Body of pancreas (tissue), 4 donors: Measurements from ENCODE around the gene ASAP2. TPM values are rescaled to one million over a fixed set of nuclear protein-coding genes. Genes with fewer than 3 reads are reported as not detected.

ENCODE experiments used
- ATAC-seq: fragments of 150-250 bp; one replicate; pipeline ENCODE4 v1.9.1; 2016
- DNase-seq, 4 donors: peaks; one replicate each; pipeline ENCODE4 v3.0.0-alpha.2; 2019
- H3K27ac ChIP-seq, 4 donors: fragments of 200-600 bp; sonication (generic); 1 replicate in 3 of 4; 2 replicates in 1 of 4; pipeline versions ENCODE4 v1.5.1 to v1.6.1; 2016 to 2019; ENCODE audit warnings: mild to moderate bottlenecking in 1 of 4, mixed read lengths in 1 of 4, moderate library complexity in 1 of 4
- H3K27me3 ChIP-seq, 2 donors: fragments of 200-600 bp; sonication (generic); one replicate each; pipeline ENCODE4 v1.6.0; 2016; ENCODE audit warnings: mild to moderate bottlenecking in 1 of 2
- H3K36me3 ChIP-seq, 2 donors: fragments of 200-600 bp; sonication (generic); replicated peaks in 1 of 2; 2 replicates each; pipeline ENCODE4 v1.5.1; 2016; ENCODE audit warnings: low read depth in 2 of 2; ENCODE audit not compliant: insufficient read depth in 1 of 2
- H3K4me1 ChIP-seq: fragments of 200-600 bp; sonication (generic); one replicate; pipeline ENCODE4 v1.6.0; 2016
- H3K4me3 ChIP-seq, 2 donors: fragments of 200-600 bp; sonication (generic); 1 replicate in 1 of 2; 2 replicates in 1 of 2; pipeline ENCODE4 v1.5.1; 2016 to 2019
- H3K9me3 ChIP-seq, 3 donors: fragments of 200-600 bp; sonication (generic); 1 replicate in 2 of 3; 2 replicates in 1 of 3; pipeline ENCODE4 v1.5.1; 2016
- CTCF ChIP-seq, 7 experiments: fragments of 450-650 bp in 4 of 7; fragments of 200-600 bp in 3 of 7; sonication (generic) in 3 of 7; IDR thresholded peaks; one replicate each; pipeline ENCODE4 v1.5.1; 2016 to 2019; ENCODE audit warnings: antibody characterized with exemption in 7 of 7
- POLR2A ChIP-seq, 3 donors: fragments of 450-650 bp; IDR thresholded peaks; one replicate each; pipeline ENCODE4 v1.6.1; 2016; ENCODE audit warnings: antibody characterized with exemption in 3 of 3, mild to moderate bottlenecking in 2 of 3
- WGBS, 2 donors: methylation state at CpG; one replicate each; pipeline ENCODE4 v1.1.5; 2017; 5-methylcytosine and 5-hydroxymethylcytosine counted together
- intact Hi-C: fragments of 100-400 bp; cut with DNase I; formaldehyde crosslinking; loops from one replicate; pipeline ENCODE4 v1.15.1; 2023
- total RNA-seq, 2 donors: library from RNA; depleted of rRNA; stranded (reverse); fragments of >200 nt; gene quantifications; one replicate each; pipeline ENCODE4 v1.1.0, GENCODE V29; 2016

ASAP2 gene
- total RNA-seq, 2 donors from 2014 or later = 12.5 to 23.7 TPM

DNA sequence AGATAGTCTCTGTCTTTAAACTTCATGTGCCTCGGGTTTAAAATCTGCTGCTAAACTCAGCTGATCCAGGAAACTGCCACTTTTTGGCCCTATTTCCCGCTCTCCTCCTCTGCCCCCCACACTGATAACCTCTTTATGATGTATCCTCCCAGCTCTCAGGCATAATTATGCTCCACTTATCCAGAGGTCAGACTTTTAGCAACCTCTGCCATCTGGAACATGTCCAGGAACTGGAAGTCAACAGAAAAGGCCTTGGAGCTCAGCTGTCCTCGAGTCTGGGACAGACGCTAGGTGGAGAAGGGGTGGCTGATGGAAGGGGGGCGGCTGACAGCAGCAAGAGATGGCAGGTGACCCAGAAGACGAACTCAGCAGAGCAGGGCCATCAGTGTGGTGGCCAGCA lies 41.2 kb downstream of the ASAP2 start:
- intact Hi-C loops = no loop called here
- Histone ChIP-seq H3K4me1 (peaks cover 19% of the 10 kb centered on the region), H3K27me3 (no peaks in the 10 kb centered on the region), H3K9me3 (no peaks in the 10 kb centered on the region), H3K4me3 (no peak overlapping the region), H3K36me3 (no peaks in the 10 kb centered on the region), H3K27ac (peak overlapping the region in 2 of 4 donors; percentile 9 to 16)
- 7 to 12% methylated on average over 6 of the region's 6 CpGs for WGBS, 2 donors
- ATAC-seq (peak; percentile 55), DNase-seq (peak; percentile 60 to 81 (median 78))
- TF ChIP-seq POLR2A (IDR thresholded peaks at IDR 0.05) = no peak
- peak in 1 of 7 experiments; percentile 6 for TF ChIP-seq CTCF (IDR thresholded peaks at IDR 0.05)

- 77 to 78% methylated on average over 7 of the region's 7 CpGs for whole genome bisulfite sequencing, 2 donors
- H3K27ac ChIP-seq = no peak overlapping the region
- H3K4me1 ChIP-seq = peaks cover 19% of the 10 kb centered on the region
- DNase-seq (no peak), ATAC-seq (no peak)
- H3K4me3 ChIP-seq = no peak overlapping the region
- TF ChIP-seq CTCF (IDR thresholded peaks at IDR 0.05) (no peak), POLR2A (IDR thresholded peaks at IDR 0.05) (no peak)
- H3K27me3 ChIP-seq = no peaks in the 10 kb centered on the region
- H3K36me3 ChIP-seq = no peaks in the 10 kb centered on the region
- no peaks in the 10 kb centered on the region for H3K9me3 ChIP-seq
- intact Hi-C loops = no loop called here
These were observed 41.8 kb downstream of the ASAP2 start for GRCh38 chr2:9248363-9248762.

DNA sequence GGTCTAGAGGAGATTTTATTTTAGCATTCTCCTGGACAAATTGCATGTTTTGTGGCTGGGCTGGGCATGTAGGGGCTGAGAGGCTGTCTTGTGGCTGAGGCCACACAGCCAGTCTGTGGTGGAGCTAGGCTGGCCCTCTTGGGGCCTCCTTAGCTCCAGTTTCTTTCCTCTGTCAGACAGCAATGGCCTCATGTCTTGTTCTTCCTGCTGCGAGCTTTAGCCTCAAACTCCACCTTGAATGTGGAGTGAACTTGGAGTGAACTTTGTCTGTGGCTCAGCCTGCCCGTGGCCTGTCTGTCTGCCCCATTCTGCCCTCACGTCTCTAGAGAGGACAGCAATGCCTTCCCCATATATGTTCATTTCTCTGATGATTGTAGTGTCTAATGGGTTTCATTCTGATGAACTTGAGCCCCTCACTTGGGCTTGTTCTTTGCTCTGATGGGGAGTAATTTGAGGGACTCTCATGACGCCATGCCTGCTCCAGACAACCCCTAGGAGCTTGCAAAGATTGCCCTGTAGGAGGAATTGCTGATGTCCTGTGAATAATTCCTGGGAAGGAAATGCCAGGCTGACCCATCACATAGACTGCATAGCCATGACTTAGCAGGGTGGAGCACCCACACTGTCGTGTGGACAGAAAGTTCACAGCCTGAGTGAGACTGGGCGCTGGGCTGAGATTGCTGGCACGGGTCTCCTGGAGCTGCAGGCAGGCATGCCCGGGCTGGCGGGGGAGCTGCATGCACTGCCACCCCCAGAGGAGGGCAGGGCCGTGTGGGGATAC lies 42.6 kb downstream of the ASAP2 start:
- Histone ChIP-seq H3K27ac (no peak overlapping the region), H3K4me3 (no peak overlapping the region), H3K4me1 (peaks cover 19% of the 10 kb centered on the region), H3K27me3 (no peaks in the 10 kb centered on the region), H3K9me3 (no peaks in the 10 kb centered on the region), H3K36me3 (no peaks in the 10 kb centered on the region)
- WGBS, 2 donors = 73 to 79% methylated on average over 8 to 9 of the region's 10 CpGs
- DNase-seq = no peak
- intact Hi-C loops = no loop called here
- TF ChIP-seq POLR2A (IDR thresholded peaks at IDR 0.05) (no peak), CTCF (IDR thresholded peaks at IDR 0.05) (no peak)
- no peak for ATAC-seq

GRCh38 chr2:9250091-9250490 lies 43.5 kb downstream of the ASAP2 start:
- no peak for TF ChIP-seq CTCF (IDR thresholded peaks at IDR 0.05)
- TF ChIP-seq POLR2A (IDR thresholded peaks at IDR 0.05) = no peak

More at GRCh38 chr2:9250091-9250490, 43.5 kb downstream of the ASAP2 start:
- intact Hi-C loops = loop anchor here (10.0 kb wide), 1 partner anchor 75 kb away; no protein-coding TSS in a partner anchor
- 84 to 92% methylated on average over 4 of the region's 4 CpGs for WGBS, 2 donors
- no peaks in the 10 kb centered on the region for H3K36me3 ChIP-seq
- no peak overlapping the region for H3K27ac ChIP-seq
- DNase-seq (no peak), ATAC-seq (no peak)
- peaks cover 19% of the 10 kb centered on the region for H3K4me1 ChIP-seq
- H3K9me3 ChIP-seq = no peaks in the 10 kb centered on the region
- no peaks in the 10 kb centered on the region for H3K27me3 ChIP-seq
- no peak overlapping the region for H3K4me3 ChIP-seq
